ENCODE results near the gene DPM1. TPM values are rescaled to one million over a fixed set of nuclear protein-coding genes. Genes with fewer than 3 reads are reported as not detected.

DPM1 gene
- total and polyA plus RNA-seq, 7 donors = 24.6 to 120 (median 59.6) TPM

Other genes starting within 250 kb of the DPM1 start
- 1 to 10 TPM in 3 of 4 donors, under 1 TPM in 1; 0.64 to 5.0 (median 1.8) TPM for gene PARD6B, start 227.0 kb downstream of the DPM1 start, total RNA-seq
- under 1 TPM; 0.27 to 0.97 (median 0.44) TPM for gene PARD6B, start 227.0 kb downstream of the DPM1 start, polyA plus RNA-seq
- 1 to 10 TPM in 2 of 4 donors, under 1 TPM in 2; 0.24 to 1.9 (median 1.1) TPM for gene BCAS4, start 163.5 kb downstream of the DPM1 start, total RNA-seq
- under 1 TPM; 0.28 to 0.38 (median 0.31) TPM for gene BCAS4, start 163.5 kb downstream of the DPM1 start, polyA plus RNA-seq
- 10 to 100 TPM; 34.2 to 40.1 (median 37.9) TPM for gene ADNP, start 27.1 kb downstream of the DPM1 start, total RNA-seq
- 10 to 100 TPM; 13.3 to 30.1 (median 13.4) TPM for gene ADNP, start 27.1 kb downstream of the DPM1 start, polyA plus RNA-seq
- 1 to 10 TPM; 2.9 to 4.2 (median 3.7) TPM for gene MOCS3, start 286 bp upstream of the DPM1 start, total RNA-seq
- 1 to 10 TPM; 2.1 to 5.9 (median 3.1) TPM for gene MOCS3, start 286 bp upstream of the DPM1 start, polyA plus RNA-seq
- not detected for gene KCNG1, start 64.6 kb upstream of the DPM1 start, total RNA-seq
- under 1 TPM; 0.03 to 0.12 (median 0.03) TPM for gene KCNG1, start 64.6 kb upstream of the DPM1 start, polyA plus RNA-seq